ENCODE data around the gene ZNF689.
A peak's percentile ranks its signal among the peaks of the same experiment; 100 is the strongest.

ZNF689 gene
- 24.9 to 29.0 (median 28.5) reads per million in 3 donors for total RNA-seq

GRCh38 chr16:30609926-30610839 lies at the start of gene ZNF689:
Gene ZNF689 (minus strand): TSS chr16:30610389. CDS start chr16:30610041, 348 bp downstream.
- H3K4me1 ChIP-seq (ENCODE audit: control insufficient read depth, insufficient read depth, low read length, poor library complexity, severe bottlenecking): peaks cover 8% of the 10 kb centered on the region
- H3K27ac ChIP-seq (ENCODE audit: insufficient read depth, low read length, poor library complexity, severe bottlenecking): peak within 1 kb of the TSS; percentile 97
- DNase-seq: peak; percentile 93 to 94 (median 93)
- H3K4me3 ChIP-seq (ENCODE audit: insufficient read depth, low read depth, low read length, poor library complexity, severe bottlenecking): peak within 1 kb of the TSS; percentile 95
- H3K36me3 ChIP-seq (ENCODE audit: control insufficient read depth, insufficient read depth, low read length): peaks cover 11% of the 10 kb centered on the region
- no peaks in the 10 kb centered on the region for H3K27me3 ChIP-seq (replicated peaks; ENCODE audit: control insufficient read depth, insufficient read depth, low read length, poor library complexity, severe bottlenecking)
- no peaks in the 10 kb centered on the region for H3K9me3 ChIP-seq (ENCODE audit: control insufficient read depth, low read length)

GRCh38 chr16:30658731-30659506 lies 48.7 kb upstream of the ZNF689 start:
- Histone ChIP-seq H3K27me3 (replicated peaks; ENCODE audit: control insufficient read depth, insufficient read depth, low read length, poor library complexity, severe bottlenecking) (no peaks in the 10 kb centered on the region), H3K4me1 (ENCODE audit: control insufficient read depth, insufficient read depth, low read length, poor library complexity, severe bottlenecking) (peaks cover 45% of the 10 kb centered on the region), H3K9me3 (ENCODE audit: control insufficient read depth, low read length) (no peaks in the 10 kb centered on the region), H3K4me3 (ENCODE audit: insufficient read depth, low read depth, low read length, poor library complexity, severe bottlenecking) (peak overlapping the region; percentile 76), H3K27ac (ENCODE audit: insufficient read depth, low read length, poor library complexity, severe bottlenecking) (peak overlapping the region; percentile 100), H3K36me3 (ENCODE audit: control insufficient read depth, insufficient read depth, low read length) (peaks cover 54% of the 10 kb centered on the region)
- DNase-seq: no peak

- peak within 1 kb of the TSS; percentile 100 for H3K27ac ChIP-seq (ENCODE audit: insufficient read depth, low read length, poor library complexity, severe bottlenecking)
- peak within 1 kb of the TSS; percentile 76 for H3K4me3 ChIP-seq (ENCODE audit: insufficient read depth, low read depth, low read length, poor library complexity, severe bottlenecking)
- peaks cover 41% of the 10 kb centered on the region for H3K4me1 ChIP-seq (ENCODE audit: control insufficient read depth, insufficient read depth, low read length, poor library complexity, severe bottlenecking)
- H3K27me3 ChIP-seq (replicated peaks; ENCODE audit: control insufficient read depth, insufficient read depth, low read length, poor library complexity, severe bottlenecking): no peaks in the 10 kb centered on the region
- DNase-seq: peak; percentile 100
- H3K36me3 ChIP-seq (ENCODE audit: control insufficient read depth, insufficient read depth, low read length): peaks cover 51% of the 10 kb centered on the region
- no peaks in the 10 kb centered on the region for H3K9me3 ChIP-seq (ENCODE audit: control insufficient read depth, low read length)
Observed at GRCh38 chr16:30657866-30658730, 47.9 kb upstream of the ZNF689 start, which contains the start of gene FBRS. Gene FBRS (plus strand): TSS chr16:30658431. CDS start chr16:30659519, 1,088 bp downstream.

GRCh38 chr16:30656974-30657865 lies 47.0 kb upstream of the ZNF689 start:
- peaks cover 35% of the 10 kb centered on the region for H3K4me1 ChIP-seq (ENCODE audit: control insufficient read depth, insufficient read depth, low read length, poor library complexity, severe bottlenecking)
- peak overlapping the region; percentile 66 for H3K27ac ChIP-seq (ENCODE audit: insufficient read depth, low read length, poor library complexity, severe bottlenecking)
- no peaks in the 10 kb centered on the region for H3K9me3 ChIP-seq (ENCODE audit: control insufficient read depth, low read length)
- H3K27me3 ChIP-seq (replicated peaks; ENCODE audit: control insufficient read depth, insufficient read depth, low read length, poor library complexity, severe bottlenecking): no peaks in the 10 kb centered on the region
- no peak for DNase-seq
- H3K36me3 ChIP-seq (ENCODE audit: control insufficient read depth, insufficient read depth, low read length): peaks cover 51% of the 10 kb centered on the region
- peak overlapping the region; percentile 11 for H3K4me3 ChIP-seq (ENCODE audit: insufficient read depth, low read depth, low read length, poor library complexity, severe bottlenecking)

- DNase-seq: no peak
- H3K27ac ChIP-seq (ENCODE audit: insufficient read depth, low read length, poor library complexity, severe bottlenecking): no peak overlapping the region
- no peaks in the 10 kb centered on the region for H3K27me3 ChIP-seq (replicated peaks; ENCODE audit: control insufficient read depth, insufficient read depth, low read length, poor library complexity, severe bottlenecking)
- H3K4me1 ChIP-seq (ENCODE audit: control insufficient read depth, insufficient read depth, low read length, poor library complexity, severe bottlenecking): peaks cover 32% of the 10 kb centered on the region
- H3K4me3 ChIP-seq (ENCODE audit: insufficient read depth, low read depth, low read length, poor library complexity, severe bottlenecking): no peak overlapping the region
- no peaks in the 10 kb centered on the region for H3K9me3 ChIP-seq (ENCODE audit: control insufficient read depth, low read length)
- H3K36me3 ChIP-seq (ENCODE audit: control insufficient read depth, insufficient read depth, low read length): peaks cover 45% of the 10 kb centered on the region
Observed at GRCh38 chr16:30656388-30656787, 46.2 kb upstream of the ZNF689 start.

- Histone ChIP-seq H3K9me3 (ENCODE audit: control insufficient read depth, low read length) (no peaks in the 10 kb centered on the region), H3K4me1 (ENCODE audit: control insufficient read depth, insufficient read depth, low read length, poor library complexity, severe bottlenecking) (peaks cover 27% of the 10 kb centered on the region), H3K36me3 (ENCODE audit: control insufficient read depth, insufficient read depth, low read length) (peaks cover 41% of the 10 kb centered on the region), H3K4me3 (ENCODE audit: insufficient read depth, low read depth, low read length, poor library complexity, severe bottlenecking) (no peak overlapping the region), H3K27me3 (replicated peaks; ENCODE audit: control insufficient read depth, insufficient read depth, low read length, poor library complexity, severe bottlenecking) (no peaks in the 10 kb centered on the region), H3K27ac (ENCODE audit: insufficient read depth, low read length, poor library complexity, severe bottlenecking) (no peak overlapping the region)
- no peak for DNase-seq
Observed at GRCh38 chr16:30655815-30656347, 45.7 kb upstream of the ZNF689 start.

- Histone ChIP-seq H3K9me3 (ENCODE audit: control insufficient read depth, low read length) (no peaks in the 10 kb centered on the region), H3K4me1 (ENCODE audit: control insufficient read depth, insufficient read depth, low read length, poor library complexity, severe bottlenecking) (peaks cover 17% of the 10 kb centered on the region), H3K27ac (ENCODE audit: insufficient read depth, low read length, poor library complexity, severe bottlenecking) (no peak overlapping the region), H3K27me3 (replicated peaks; ENCODE audit: control insufficient read depth, insufficient read depth, low read length, poor library complexity, severe bottlenecking) (no peaks in the 10 kb centered on the region), H3K4me3 (ENCODE audit: insufficient read depth, low read depth, low read length, poor library complexity, severe bottlenecking) (no peak overlapping the region), H3K36me3 (ENCODE audit: control insufficient read depth, insufficient read depth, low read length) (peaks cover 41% of the 10 kb centered on the region)
- DNase-seq: no peak
Observed at GRCh38 chr16:30654856-30655255, 44.7 kb upstream of the ZNF689 start.

GRCh38 chr16:30652718-30653117 lies 42.5 kb upstream of the ZNF689 start:
- no peak for DNase-seq
- Histone ChIP-seq H3K4me1 (ENCODE audit: control insufficient read depth, insufficient read depth, low read length, poor library complexity, severe bottlenecking) (peaks cover 17% of the 10 kb centered on the region), H3K27ac (ENCODE audit: insufficient read depth, low read length, poor library complexity, severe bottlenecking) (peak overlapping the region; percentile 91), H3K36me3 (ENCODE audit: control insufficient read depth, insufficient read depth, low read length) (peaks cover 41% of the 10 kb centered on the region), H3K27me3 (replicated peaks; ENCODE audit: control insufficient read depth, insufficient read depth, low read length, poor library complexity, severe bottlenecking) (no peaks in the 10 kb centered on the region), H3K4me3 (ENCODE audit: insufficient read depth, low read depth, low read length, poor library complexity, severe bottlenecking) (no peak overlapping the region), H3K9me3 (ENCODE audit: control insufficient read depth, low read length) (no peaks in the 10 kb centered on the region)

Measured in effector memory CD4-positive, alpha-beta T cell (primary cell).